Midbrain (tissue), 1 donor: ENCODE measurements around the gene CHCHD1.
"Not testable (repeated sequence)": the region's sequence is repeated elsewhere in the genome, so short reads cannot be mapped to it uniquely, and the experiment has no call there.

Experiments used
- DNase-seq: peaks from one replicate; lab custom pipeline; 2025; lab: John Stamatoyannopoulos, UW

The CHCHD1 gene

GRCh38 chr10:73781879-73782748, at the start of gene CHCHD1:
TSS of gene CHCHD1 (plus strand) at chr10:73782048. CDS start at chr10:73782076, 28 bp downstream.
- DNase-seq: peak; percentile 89

- no peak for DNase-seq
These were observed 49.4 kb upstream of the CHCHD1 start for GRCh38 chr10:73732426-73732825.

- no peak for DNase-seq
These were observed 48.8 kb upstream of the CHCHD1 start for GRCh38 chr10:73732931-73733623.

- no peak for DNase-seq
These were observed 47.7 kb upstream of the CHCHD1 start for GRCh38 chr10:73734028-73734720.

GRCh38 chr10:73734796-73735305, 47.0 kb upstream of the CHCHD1 start:
- DNase-seq: no peak

- DNase-seq: not testable (repeated sequence)
These were observed 41.2 kb upstream of the CHCHD1 start for GRCh38 chr10:73740501-73741254.

- DNase-seq: no peak
These were observed 39.5 kb upstream of the CHCHD1 start for GRCh38 chr10:73742454-73742734.

GRCh38 chr10:73743327-73743904, 38.4 kb upstream of the CHCHD1 start:
- DNase-seq: no peak

- DNase-seq: peak; percentile 95
These were observed 37.8 kb upstream of the CHCHD1 start, which contains the start of gene SEC24C for GRCh38 chr10:73743905-73744663. TSS of gene SEC24C (plus strand) at chr10:73744372. CDS start at chr10:73746833, 2,461 bp downstream.

- DNase-seq: no peak
These were observed 37.2 kb upstream of the CHCHD1 start for GRCh38 chr10:73744664-73744975.

- no peak for DNase-seq
These were observed 35.1 kb upstream of the CHCHD1 start for GRCh38 chr10:73746721-73747120.

GRCh38 chr10:73750819-73751218, 31.0 kb upstream of the CHCHD1 start:
- no peak for DNase-seq

- DNase-seq: no peak
These were observed 25.7 kb upstream of the CHCHD1 start for GRCh38 chr10:73756183-73756582.

GRCh38 chr10:73758704-73759511, 22.9 kb upstream of the CHCHD1 start:
- no peak for DNase-seq

GRCh38 chr10:73759512-73760115, 22.2 kb upstream of the CHCHD1 start:
- no peak for DNase-seq

GRCh38 chr10:73761781-73762180, 20.1 kb upstream of the CHCHD1 start:
- DNase-seq: no peak

- DNase-seq: no peak
These were observed 18.9 kb upstream of the CHCHD1 start for GRCh38 chr10:73762915-73763314.

- no peak for DNase-seq
These were observed 18.5 kb upstream of the CHCHD1 start for GRCh38 chr10:73763343-73763742.

- no peak for DNase-seq
These were observed 16.8 kb upstream of the CHCHD1 start for GRCh38 chr10:73765066-73765465.
